ENCODE data around the gene FAHD2A.

Gene FAHD2A

GRCh38 chr2:95390272-95390880, 12.1 kb upstream of the FAHD2A start:
- TF ChIP-seq, protein P1, sequence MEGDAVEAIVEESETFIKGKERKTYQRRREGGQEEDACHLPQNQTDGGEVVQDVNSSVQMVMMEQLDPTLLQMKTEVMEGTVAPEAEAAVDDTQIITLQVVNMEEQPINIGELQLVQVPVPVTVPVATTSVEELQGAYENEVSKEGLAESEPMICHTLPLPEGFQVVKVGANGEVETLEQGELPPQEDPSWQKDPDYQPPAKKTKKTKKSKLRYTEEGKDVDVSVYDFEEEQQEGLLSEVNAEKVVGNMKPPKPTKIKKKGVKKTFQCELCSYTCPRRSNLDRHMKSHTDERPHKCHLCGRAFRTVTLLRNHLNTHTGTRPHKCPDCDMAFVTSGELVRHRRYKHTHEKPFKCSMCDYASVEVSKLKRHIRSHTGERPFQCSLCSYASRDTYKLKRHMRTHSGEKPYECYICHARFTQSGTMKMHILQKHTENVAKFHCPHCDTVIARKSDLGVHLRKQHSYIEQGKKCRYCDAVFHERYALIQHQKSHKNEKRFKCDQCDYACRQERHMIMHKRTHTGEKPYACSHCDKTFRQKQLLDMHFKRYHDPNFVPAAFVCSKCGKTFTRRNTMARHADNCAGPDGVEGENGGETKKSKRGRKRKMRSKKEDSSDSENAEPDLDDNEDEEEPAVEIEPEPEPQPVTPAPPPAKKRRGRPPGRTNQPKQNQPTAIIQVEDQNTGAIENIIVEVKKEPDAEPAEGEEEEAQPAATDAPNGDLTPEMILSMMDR (IDR thresholded peaks at IDR 0.05; ENCODE audit: insufficient read depth, low read depth, low read length, missing control alignments): no peak
- no peak for DNase-seq (ENCODE audit: low read depth)
- H3K4me3 ChIP-seq (ENCODE audit: low read length): no peak overlapping the region

DNA sequence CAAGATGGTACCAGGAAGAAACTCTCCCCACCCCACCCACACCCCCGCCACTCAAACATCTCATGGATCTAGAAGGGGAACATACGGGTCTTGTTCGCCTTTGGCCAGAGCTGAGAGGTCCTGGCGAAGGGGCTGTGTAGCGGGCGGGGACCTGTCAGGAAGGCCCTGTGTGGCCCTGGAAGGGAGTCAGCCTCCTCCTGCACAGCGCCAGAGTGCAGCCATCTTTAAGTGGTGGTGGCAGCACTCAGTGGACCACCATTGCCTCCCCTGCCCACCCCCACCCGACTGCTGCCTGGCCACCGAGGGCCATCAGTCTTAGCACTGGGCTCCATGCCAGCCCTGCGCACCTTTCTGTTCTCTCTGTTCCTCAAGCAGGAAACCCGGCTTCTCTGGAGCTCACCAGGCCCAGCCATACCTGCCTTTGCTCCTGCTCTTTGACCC, 11.6 kb upstream of the FAHD2A start:
- no peak overlapping the region for H3K4me3 ChIP-seq (ENCODE audit: low read length)
- TF ChIP-seq, protein P1 (IDR thresholded peaks at IDR 0.05; ENCODE audit: insufficient read depth, low read depth, low read length, missing control alignments): no peak
- no peak for DNase-seq (ENCODE audit: low read depth)

DNA sequence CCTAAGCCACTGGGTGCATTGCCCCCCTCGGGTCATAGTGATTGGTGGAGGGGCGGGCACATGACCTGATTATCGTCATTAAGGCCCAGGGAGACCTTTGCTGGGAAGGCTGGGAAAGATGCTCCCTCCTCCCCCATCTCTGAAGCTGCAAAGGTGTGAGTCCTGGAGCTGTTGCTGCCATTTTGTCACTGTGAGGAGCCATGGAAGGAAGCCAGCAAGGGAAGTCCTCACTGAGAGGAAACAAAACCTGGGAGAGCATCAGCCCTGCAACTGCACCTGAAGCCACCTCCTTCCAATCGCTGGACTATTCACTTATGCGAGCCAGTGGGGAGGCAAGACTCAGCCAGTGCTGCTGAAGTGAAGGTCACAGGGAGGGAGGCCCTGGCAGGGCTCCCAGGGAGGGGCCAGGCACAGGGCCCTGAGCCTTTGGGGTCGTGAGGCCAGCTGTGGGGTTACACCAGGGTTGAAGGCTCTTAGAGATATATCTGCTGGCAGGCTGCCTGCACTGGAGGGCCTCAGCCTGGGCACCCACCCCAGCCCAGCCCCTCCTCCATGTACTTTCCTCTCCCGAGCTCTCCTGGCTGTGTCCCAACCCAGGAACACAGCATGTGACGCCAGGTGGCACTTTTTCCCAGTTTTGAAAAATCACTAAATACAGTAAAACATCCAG, 10.7 kb upstream of the FAHD2A start:
- TF ChIP-seq, protein P1 (IDR thresholded peaks at IDR 0.05; ENCODE audit: insufficient read depth, low read depth, low read length, missing control alignments): no peak
- no peak overlapping the region for H3K4me3 ChIP-seq (ENCODE audit: low read length)
- no peak for DNase-seq (ENCODE audit: low read depth)

GRCh38 chr2:95392320-95392719, 10.2 kb upstream of the FAHD2A start:
- H3K4me3 ChIP-seq (ENCODE audit: low read length): no peak overlapping the region
- TF ChIP-seq, protein P1 (IDR thresholded peaks at IDR 0.05; ENCODE audit: insufficient read depth, low read depth, low read length, missing control alignments): no peak
- DNase-seq (ENCODE audit: low read depth): no peak

DNA sequence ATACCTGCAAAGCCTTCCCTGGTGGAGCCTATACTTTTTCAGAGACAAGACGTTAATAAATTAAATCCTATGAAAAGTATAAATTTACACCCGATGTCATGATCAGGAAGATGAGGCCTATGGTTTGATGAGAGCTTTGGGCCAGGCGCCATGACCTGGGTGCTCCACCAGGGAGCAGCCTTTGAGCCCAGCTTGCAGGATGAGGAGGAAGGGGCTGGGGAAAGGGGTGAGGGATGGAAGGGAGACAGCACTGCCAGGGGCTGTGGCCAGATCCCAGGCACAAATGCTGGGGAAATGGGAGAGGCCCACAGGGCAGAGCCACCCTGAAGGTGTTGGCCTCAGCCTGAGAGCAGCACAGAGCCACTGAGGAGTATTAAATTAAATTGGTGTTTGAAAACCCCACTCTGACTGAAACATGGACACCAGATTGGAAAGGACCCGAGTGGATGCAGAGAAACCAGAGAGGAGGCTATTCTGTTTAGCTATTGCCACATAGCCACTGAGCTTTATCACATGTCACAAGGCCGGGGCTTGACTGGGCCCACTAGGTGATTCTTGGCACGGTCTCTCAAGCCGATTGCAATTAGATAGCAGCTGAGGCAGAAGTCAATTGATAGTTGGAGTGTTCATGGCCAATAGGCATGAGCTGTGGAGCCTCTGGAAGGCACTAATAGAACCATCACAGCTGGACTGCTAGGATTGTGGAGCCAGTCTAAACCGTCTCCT, 9.6 kb upstream of the FAHD2A start:
- H3K4me3 ChIP-seq (ENCODE audit: low read length): no peak overlapping the region
- no peak for DNase-seq (ENCODE audit: low read depth)
- TF ChIP-seq, protein P1 (IDR thresholded peaks at IDR 0.05; ENCODE audit: insufficient read depth, low read depth, low read length, missing control alignments): no peak

- H3K4me3 ChIP-seq (ENCODE audit: low read length): no peak overlapping the region
- DNase-seq (ENCODE audit: low read depth): no peak
- TF ChIP-seq, protein P1 (IDR thresholded peaks at IDR 0.05; ENCODE audit: insufficient read depth, low read depth, low read length, missing control alignments): no peak
Observed at GRCh38 chr2:95393901-95394300, 8.6 kb upstream of the FAHD2A start.
